HG02759 (cell line): Measurements from ENCODE around the gene FILIP1.

Experiments used
- ATAC-seq: cut with Tn5 transposase; IDR thresholded peaks from one replicate; pipeline ENCODE4 v1.9.1; 2021; ENCODE audit warnings: mild to moderate bottlenecking, moderate library complexity; ENCODE audit not compliant: unreplicated experiment

FILIP1 gene

DNA sequence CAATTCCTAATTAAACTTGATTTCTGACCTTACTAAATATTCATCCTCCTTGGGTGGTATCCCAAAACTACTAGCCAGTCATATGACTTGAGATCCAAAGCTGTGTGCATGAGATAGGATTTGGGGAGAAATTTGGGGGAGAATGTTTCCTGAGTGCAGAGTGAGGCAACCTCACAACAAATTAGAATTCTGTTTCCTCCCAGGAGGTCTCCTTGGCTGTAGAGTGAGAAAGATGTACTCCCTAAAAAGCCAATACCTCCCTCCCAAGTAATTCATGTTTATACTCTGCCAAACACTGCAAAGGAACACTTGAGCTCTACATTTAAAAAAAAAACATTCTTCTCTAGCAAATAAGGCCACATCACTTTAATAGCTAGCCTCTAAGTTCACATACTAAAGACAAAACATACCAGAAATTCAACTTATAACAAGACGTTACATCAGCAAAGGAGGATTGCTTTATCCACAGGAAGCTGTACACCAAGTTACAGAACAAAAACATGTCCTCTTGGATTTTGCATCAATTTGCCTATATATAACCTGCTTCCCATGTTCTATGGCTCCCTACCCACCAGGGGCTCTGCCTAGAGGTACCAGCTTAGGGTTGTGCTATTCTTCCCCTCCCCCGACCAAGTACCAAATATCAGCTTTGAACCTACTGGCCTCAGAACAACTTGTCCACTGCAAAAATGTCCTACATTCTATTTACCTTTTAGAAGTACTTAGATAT, 193.6 kb downstream of the FILIP1 start:
- ATAC-seq: no peak

DNA sequence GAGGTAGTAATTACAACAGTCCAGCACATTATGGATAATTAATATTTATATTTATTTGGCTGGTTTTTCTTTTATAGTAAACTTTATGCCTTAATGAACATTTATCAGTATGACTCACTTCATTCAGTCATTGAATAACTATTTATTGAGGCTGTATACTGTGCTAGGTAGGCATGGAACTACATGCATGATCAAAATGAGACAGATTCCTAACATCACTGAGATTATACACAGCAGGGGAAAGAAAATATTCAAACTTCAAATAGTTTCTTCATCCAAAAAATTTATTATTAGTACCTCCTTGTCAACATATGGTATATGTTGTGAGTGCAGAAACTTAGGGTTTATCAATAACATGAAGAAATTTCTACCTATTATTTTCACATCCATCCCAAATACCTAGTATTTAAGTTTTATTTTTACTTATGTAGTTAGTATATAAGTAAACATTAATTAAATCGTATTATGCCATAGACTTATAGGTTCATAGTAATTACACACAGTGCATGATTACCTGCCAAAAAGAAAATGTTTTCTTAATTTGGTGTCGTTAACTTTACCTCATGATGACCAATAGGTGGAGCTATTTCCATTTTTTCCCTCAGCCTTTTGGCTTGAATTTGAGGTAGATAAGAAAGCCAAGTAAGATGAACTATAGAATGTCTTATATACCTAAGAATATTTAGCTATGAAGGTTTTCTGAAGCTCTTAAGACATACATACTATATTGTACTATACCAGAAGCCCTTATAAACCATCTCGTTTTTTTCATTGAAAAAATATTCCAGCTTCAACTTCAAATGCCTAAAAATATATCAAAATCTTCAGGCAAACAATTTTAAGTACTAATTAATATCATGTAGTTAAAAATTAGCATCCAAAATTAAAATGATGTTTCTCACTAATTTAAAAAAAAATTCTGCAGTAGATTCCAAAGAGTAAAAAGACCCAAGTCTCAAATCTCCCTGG, 196.5 kb downstream of the FILIP1 start:
- peak; percentile 65 for ATAC-seq

- ATAC-seq: no peak
Observed at GRCh38 chr6:75292555-75292954, 201.0 kb downstream of the FILIP1 start.

- no peak for ATAC-seq
Observed at GRCh38 chr6:75291744-75292143, 201.9 kb downstream of the FILIP1 start.

- ATAC-seq: no peak
Observed at GRCh38 chr6:75291331-75291730, 202.3 kb downstream of the FILIP1 start.

DNA sequence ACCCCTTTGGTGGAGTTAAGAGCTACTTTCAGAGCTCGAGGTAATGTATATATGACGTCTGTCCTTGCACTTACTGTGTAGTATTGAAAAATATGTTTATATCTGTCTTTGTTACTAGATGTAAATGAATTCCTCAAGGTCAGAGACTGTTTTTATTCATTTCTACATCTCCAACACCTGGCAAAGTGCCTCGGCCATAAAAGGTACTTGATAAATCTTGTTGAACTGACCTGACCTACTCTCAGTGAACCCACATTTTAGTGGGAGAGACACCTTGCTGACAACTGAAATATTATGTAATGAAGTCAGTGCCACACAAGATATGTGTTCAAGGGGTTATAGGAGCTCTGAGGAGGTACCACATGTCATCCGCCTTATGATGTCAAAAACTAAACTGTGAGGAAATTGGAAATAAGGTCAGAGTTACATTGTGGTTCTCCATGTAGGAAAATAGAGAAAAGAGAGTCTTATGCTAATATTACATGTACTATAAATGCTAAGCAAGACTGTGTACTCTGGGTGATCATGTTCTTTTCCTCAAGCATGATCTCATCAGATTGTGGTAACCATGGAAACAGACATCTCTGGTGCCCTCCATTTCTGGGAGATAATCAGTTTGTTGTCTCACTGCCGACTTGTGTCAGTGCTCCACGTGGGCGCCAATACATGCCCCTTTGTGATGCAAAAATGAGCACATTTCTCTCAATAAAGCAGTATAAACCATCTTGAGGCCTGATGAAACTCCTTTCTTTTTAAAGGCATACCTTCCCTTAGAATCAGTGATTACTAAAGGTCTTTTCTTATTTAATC, 203.3 kb downstream of the FILIP1 start:
- ATAC-seq: no peak

DNA sequence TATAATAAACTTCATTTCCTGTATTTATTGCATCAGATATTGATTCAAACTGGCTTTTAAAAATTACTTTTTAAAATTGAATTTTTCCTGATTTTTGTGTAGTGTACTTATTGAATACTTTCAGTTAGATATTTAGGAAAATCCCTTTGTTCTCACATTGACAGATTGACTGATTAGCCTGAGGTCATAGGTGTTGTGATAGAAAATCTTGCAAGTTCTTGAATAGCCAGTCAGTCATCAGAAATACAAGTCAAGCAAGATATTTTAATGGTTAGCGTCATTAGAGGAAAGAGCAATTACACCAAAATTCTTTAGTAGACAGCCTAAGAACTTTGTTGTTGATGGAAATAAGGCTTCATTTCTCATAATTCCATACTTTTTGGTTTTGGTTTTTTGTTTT, 205.6 kb downstream of the FILIP1 start:
- ATAC-seq: no peak

DNA sequence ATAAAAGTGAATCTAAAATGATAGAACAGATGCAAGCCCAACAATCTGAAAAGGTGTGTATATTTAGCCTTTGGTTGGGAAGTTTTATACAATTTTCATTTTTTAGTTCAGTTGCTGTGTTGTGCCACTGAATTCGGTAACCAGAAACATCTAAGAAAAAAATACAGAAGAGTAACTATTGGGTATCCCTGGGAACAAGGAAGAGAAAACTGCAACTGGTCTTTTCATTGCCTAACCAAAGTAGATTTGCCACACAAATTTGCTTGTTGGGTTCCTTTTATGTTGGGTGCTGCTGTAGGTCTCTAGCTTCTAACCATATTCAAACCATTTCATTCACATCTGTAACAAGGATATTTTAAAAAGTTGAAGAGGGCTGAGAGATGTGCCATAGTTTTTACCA, 206.2 kb downstream of the FILIP1 start:
- ATAC-seq: no peak

GRCh38 chr6:75286955-75287354, 206.6 kb downstream of the FILIP1 start:
- no peak for ATAC-seq

DNA sequence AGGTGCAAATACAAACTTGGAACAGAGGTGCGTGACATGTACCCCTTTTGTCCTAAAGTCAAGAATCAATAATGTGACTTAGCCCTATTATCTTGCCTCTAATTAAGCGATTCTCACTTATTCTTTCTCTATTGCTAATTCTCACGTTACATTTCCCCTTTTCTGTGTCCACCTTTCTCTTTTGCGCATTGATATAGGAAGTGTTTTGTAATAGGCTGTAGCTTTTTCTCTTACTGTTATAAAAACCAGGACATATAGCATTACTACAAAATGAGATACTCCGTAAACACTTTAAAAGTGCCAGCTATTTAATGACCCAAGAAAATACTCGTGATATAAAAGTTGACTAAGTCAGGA, 208.3 kb downstream of the FILIP1 start:
- no peak for ATAC-seq

- peak; percentile 92 for ATAC-seq
Observed at GRCh38 chr6:75284632-75285282, 208.8 kb downstream of the FILIP1 start, which contains the start of gene TMEM30A. Gene TMEM30A (minus strand): TSS chr6:75284792. CDS start chr6:75284638, 154 bp downstream.

DNA sequence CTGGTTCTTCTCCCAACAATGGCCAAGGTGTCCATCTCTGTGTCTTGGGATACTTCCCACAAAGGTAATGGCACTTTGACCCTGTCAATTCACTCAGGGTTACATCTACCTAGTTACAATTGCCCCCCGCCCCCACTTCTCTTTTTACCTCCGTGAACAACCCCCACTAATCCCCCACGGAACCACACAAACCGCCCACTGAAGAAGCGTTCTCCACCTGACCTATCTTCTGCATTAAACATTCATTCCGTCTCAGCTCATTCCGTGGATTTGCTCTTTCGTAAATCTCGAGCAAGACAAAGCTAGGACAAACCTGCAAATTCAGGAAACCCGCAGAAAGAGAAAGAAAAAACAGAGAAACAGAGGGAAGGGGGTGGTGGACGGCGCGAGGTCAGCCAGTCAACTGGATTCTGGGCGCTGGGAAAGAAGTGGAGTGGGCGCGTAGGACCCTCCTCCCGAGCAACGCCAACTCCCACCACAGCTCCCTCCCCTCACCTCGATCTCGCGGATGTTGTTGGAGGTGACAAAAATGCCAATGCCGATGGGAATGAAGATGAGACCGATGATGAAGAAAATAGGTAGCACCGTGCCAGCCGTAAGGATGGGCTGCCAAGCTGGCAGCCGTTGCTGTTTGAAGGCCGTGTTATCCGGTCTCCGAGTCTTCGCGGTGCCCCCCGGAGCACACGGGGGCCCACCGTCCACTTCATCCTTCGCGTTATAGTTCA, 209.5 kb downstream of the FILIP1 start:
- ATAC-seq: no peak

GRCh38 chr6:75282706-75283105, 210.9 kb downstream of the FILIP1 start:
- ATAC-seq: no peak

DNA sequence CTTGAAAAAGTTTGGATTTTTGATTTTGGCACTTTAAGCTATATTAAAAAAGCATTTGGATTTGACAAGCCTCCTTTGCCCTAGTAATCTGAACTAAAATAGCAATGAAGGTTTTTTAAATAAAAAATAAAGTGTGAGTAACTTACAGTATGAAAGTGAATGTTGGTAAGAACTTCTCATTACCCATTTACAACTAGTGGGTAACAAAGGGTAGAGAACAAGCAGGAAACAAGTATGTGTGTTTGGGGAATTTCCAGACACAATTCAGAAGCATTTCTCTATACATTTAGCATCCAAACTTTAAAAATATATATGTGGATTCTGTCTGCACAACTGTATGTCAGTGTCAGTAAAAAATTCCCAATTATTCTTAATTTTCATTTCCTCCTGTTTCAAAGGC, 211.9 kb downstream of the FILIP1 start:
- no peak for ATAC-seq

DNA sequence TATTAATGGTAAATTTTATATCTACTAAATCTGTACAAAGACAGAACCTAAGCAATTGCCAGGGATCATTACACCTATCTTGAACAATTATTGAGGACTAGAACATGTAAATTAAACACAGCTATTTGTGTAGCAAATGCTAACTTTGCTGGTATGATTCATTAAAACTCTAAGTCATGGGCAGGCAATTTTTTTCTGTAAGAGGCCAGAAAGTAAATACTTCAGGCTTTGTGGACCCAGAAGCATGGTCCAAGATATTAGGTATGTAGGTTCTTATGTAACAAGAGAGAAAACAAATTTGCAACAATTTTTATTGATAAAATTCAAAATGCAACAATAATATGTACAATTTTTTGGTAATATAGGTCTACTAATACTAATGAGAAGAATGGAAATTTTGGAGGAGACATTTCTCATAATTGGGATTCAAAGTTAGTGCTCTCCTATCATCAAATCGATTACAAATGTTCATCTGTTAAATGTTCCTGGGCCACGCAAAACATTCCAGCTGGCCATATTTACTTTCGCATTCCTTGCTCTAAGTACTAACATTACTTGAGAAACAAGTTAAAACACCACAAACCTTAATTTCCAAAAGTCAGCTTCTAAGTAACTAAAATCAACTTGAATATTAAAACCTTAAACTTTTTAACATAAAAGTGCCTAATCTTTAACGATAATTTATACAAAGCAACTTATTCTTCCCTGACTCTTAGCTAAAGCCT, 213.3 kb downstream of the FILIP1 start:
- ATAC-seq: no peak

DNA sequence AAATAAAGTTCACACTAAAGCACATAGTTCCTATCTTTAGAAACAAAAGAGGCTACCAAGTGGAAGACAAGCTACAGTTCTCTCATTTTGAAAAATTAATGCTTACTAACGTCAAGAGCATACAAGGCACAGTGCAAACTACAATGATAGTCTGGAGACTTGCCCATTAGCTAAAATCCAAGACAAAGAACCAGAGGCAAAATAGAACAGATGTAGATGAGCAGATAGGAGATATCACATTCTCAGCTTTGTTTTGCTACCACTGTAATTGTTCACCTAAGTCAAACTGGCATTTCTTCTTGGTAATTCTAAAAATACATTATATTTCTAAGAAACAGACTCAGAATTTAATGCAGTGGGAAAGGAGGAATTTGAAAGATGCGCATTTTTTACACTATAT, 214.2 kb downstream of the FILIP1 start:
- no peak for ATAC-seq

- no peak for ATAC-seq
Observed at GRCh38 chr6:75278474-75279077, 215.0 kb downstream of the FILIP1 start.

DNA sequence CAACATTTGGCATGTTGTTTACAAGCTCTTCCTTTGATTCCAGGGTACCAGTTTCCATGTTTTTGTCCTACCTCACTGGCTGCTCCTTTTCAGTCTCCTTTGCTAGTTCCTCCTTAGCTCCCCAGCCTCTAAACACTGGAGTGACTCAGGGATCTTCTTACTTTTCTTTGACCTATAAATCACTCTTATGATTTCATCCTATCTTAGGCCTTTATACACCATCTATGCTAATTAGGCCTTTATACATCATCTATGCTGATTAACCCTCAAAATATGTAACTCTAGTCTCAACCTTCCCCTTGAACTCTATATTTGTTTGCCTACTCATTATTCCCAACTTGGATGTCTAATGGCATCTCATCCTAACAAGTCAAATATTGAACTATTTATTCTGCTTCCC, 218.5 kb downstream of the FILIP1 start:
- ATAC-seq: no peak

DNA sequence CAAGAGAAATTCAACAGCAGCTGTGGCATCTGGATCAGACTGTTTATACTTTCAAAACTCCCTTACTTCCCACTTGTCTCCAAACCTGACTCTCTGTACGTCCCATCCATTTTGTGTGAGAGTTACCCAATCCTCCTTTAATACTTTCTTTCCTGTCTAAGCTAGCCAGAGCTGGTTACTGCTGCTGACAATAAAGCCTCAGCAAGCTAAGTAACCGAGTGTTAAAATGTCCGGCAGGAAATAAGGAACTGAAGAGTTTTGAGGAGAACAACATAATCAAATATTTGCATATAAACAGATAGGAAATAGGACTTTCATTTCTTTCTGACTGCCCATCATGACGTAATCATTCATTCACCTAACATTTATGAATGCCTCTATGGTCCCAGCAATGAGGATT, 220.6 kb downstream of the FILIP1 start:
- no peak for ATAC-seq
